K562 (cell line): ENCODE results near the gene SEMA6B. TPM values are rescaled to one million over a fixed set of nuclear protein-coding genes. Genes with fewer than 3 reads are reported as not detected.

Source experiments
- BRF2 ChIP-seq: IDR thresholded peaks from 3 replicates; pipeline ENCODE4 v1.6.1; 2011; ENCODE audit warnings: borderline replicate concordance, mild to moderate bottlenecking; ENCODE audit not compliant: insufficient read length, insufficient read depth
- CCNT2 ChIP-seq: IDR thresholded peaks from 2 replicates; pipeline ENCODE4 v1.6.1; 2011; ENCODE audit warnings: borderline replicate concordance, low read depth, mild to moderate bottlenecking, moderate library complexity, mixed read lengths, low read length; ENCODE audit not compliant: insufficient read length; ENCODE audit errors: extremely low read depth
- MAFG ChIP-seq: fragments of 450-650 bp; conservative IDR thresholded peaks from 2 replicates; pipeline ENCODE4 v1.6.1; 2016; ENCODE audit warnings: missing genetic modification characterization, missing compliant biosample characterization
- MTF1 ChIP-seq: fragments of 250-450 bp; sonication (Bioruptor Pico); IDR thresholded peaks from 2 replicates; pipeline ENCODE4 v1.9.0; 2021; ENCODE audit warnings: moderate library complexity, mild to moderate bottlenecking, inconsistent platforms, borderline replicate concordance
- PML ChIP-seq: IDR thresholded peaks from 2 replicates; pipeline ENCODE4 v1.6.1; 2012; ENCODE audit warnings: low read length, inconsistent platforms
- RB1 ChIP-seq: fragments of 450-650 bp; IDR thresholded peaks from 2 replicates; pipeline ENCODE4 v1.6.1; 2017; ENCODE audit warnings: low read depth, mild to moderate bottlenecking
- TAF9B ChIP-seq: fragments of 450-650 bp; IDR thresholded peaks from 2 replicates; pipeline ENCODE4 v1.6.1; 2018; ENCODE audit warnings: mild to moderate bottlenecking; ENCODE audit not compliant: partially characterized antibody
- TBP ChIP-seq: optimal IDR thresholded peaks from 2 replicates; pipeline ENCODE3; 2011; ENCODE audit warnings: low read depth, low read length, improper control_type of control experiment
- ZBTB11 ChIP-seq, 3 experiments: fragments of 200-800 bp in 1 of 3; fragments of 250-450 bp in 1 of 3; fragments of 450-650 bp in 1 of 3; sonication (Bioruptor Pico) in 1 of 3; sonication (Bioruptor generic) in 1 of 3; formaldehyde crosslinking in 1 of 3; IDR thresholded peaks; 2 replicates each; pipeline versions ENCODE4 v1.6.1 to v1.8.0; 2016 to 2022; ENCODE audit warnings: mild to moderate bottlenecking in 2 of 3, missing genetic modification characterization in 2 of 3, missing compliant biosample characterization in 1 of 3, moderate library complexity in 1 of 3
- ZBTB8A ChIP-seq: fragments of 450-650 bp; IDR thresholded peaks from 2 replicates; pipeline ENCODE4 v1.6.1; 2018; ENCODE audit warnings: mild to moderate bottlenecking, moderate library complexity; ENCODE audit not compliant: partially characterized antibody
- ZNF24 ChIP-seq: fragments of 450-650 bp; IDR thresholded peaks from 2 replicates; pipeline ENCODE4 v1.6.1; 2016
- polyA plus RNA-seq, 8 experiments: library from polyadenylated mRNA; depleted of rRNA in 4 of 8; stranded (reverse) in 5 of 8; unstranded in 3 of 8; fragments of >200 nt; fragmentation: Nextera tagmentation in 2 of 8; fragmentation: Illumina TruSeq in 1 of 8; extraction: Ambion mirVana in 2 of 8; extraction: Trizol in 1 of 8; gene quantifications; 2 replicates each; pipeline versions ENCODE4 v1.2.1 to v1.2.3, GENCODE V29; 2011 to 2014; ENCODE audit warnings: inconsistent platforms in 1 of 8, missing spikeins in 1 of 8
- total RNA-seq, 7 experiments: library from RNA; depleted of rRNA in 6 of 7; stranded (reverse); fragments of >200 nt in 6 of 7; fragmentation: Illumina TruSeq in 2 of 7; extraction: Trizol in 2 of 7; gene quantifications; 2 replicates each; pipeline versions ENCODE4 v1.2.1 to v1.2.3, GENCODE V29; 2011 to 2021; ENCODE audit warnings: low replicate concordance in 1 of 7
- TF ChIP-seq, protein P1 (sequence below), 2 experiments: IDR thresholded peaks; 2 replicates each; pipeline ENCODE4 v1.6.1; 2011; ENCODE audit warnings: borderline replicate concordance in 1 of 2, control low read depth in 1 of 2, low read depth in 1 of 2, low read length in 1 of 2, mild to moderate bottlenecking in 1 of 2, mixed read lengths in 1 of 2, moderate library complexity in 1 of 2; ENCODE audit not compliant: insufficient read depth in 1 of 2, insufficient read length in 1 of 2, poor library complexity in 1 of 2, severe bottlenecking in 1 of 2; ENCODE audit errors: extremely low read depth in 1 of 2
- TF ChIP-seq, protein P2 (sequence below): fragments of 200-800 bp; sonication (Bioruptor generic); IDR thresholded peaks from 2 replicates; pipeline ENCODE4 v1.6.1; 2017; ENCODE audit warnings: missing genetic modification characterization, missing compliant biosample characterization
- TF ChIP-seq, protein P3 (sequence below): fragments of 250-450 bp; sonication (Bioruptor Pico); IDR thresholded peaks from 2 replicates; pipeline ENCODE4 v1.5.0; 2021; ENCODE audit warnings: mild to moderate bottlenecking, moderate library complexity

SEMA6B gene
- total and polyA plus RNA-seq, 9 of the 15 experiments (the other 6 are each of a cell fraction or from before 2014, with no cell fraction given), result 0.65 to 4.6 (median 2.5) TPM; not detected in 2

- TF ChIP-seq BRF2 (no peak), MAFG (tag) (no peak), RB1 (no peak), PML (no peak), ZBTB8A (no peak), MTF1 (CRISPR knock-in tag) (no peak), ZNF24 (no peak), ZBTB11 (CRISPR knock-in tag; IDR thresholded peaks at IDR 0.05) (no peak), CCNT2 (peak; percentile 8), TAF9B (no peak), TBP (peak; percentile 21)
- TF ChIP-seq, protein P1, sequence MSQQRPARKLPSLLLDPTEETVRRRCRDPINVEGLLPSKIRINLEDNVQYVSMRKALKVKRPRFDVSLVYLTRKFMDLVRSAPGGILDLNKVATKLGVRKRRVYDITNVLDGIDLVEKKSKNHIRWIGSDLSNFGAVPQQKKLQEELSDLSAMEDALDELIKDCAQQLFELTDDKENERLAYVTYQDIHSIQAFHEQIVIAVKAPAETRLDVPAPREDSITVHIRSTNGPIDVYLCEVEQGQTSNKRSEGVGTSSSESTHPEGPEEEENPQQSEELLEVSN (IDR thresholded peaks at IDR 0.05; ENCODE audit: borderline replicate concordance in 1 of 2, extremely low read depth in 1 of 2, insufficient read depth in 1 of 2, insufficient read length in 1 of 2, low read depth in 1 of 2, low read length in 1 of 2, poor library complexity in 1 of 2, severe bottlenecking in 1 of 2), result peak in 1 of 2 experiments; percentile 16
- TF ChIP-seq, protein P2, sequence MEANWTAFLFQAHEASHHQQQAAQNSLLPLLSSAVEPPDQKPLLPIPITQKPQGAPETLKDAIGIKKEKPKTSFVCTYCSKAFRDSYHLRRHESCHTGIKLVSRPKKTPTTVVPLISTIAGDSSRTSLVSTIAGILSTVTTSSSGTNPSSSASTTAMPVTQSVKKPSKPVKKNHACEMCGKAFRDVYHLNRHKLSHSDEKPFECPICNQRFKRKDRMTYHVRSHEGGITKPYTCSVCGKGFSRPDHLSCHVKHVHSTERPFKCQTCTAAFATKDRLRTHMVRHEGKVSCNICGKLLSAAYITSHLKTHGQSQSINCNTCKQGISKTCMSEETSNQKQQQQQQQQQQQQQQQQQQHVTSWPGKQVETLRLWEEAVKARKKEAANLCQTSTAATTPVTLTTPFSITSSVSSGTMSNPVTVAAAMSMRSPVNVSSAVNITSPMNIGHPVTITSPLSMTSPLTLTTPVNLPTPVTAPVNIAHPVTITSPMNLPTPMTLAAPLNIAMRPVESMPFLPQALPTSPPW (CRISPR knock-in tag), result peak; percentile 9; the same call in 1 of the 2 replicates
- TF ChIP-seq, protein P3, sequence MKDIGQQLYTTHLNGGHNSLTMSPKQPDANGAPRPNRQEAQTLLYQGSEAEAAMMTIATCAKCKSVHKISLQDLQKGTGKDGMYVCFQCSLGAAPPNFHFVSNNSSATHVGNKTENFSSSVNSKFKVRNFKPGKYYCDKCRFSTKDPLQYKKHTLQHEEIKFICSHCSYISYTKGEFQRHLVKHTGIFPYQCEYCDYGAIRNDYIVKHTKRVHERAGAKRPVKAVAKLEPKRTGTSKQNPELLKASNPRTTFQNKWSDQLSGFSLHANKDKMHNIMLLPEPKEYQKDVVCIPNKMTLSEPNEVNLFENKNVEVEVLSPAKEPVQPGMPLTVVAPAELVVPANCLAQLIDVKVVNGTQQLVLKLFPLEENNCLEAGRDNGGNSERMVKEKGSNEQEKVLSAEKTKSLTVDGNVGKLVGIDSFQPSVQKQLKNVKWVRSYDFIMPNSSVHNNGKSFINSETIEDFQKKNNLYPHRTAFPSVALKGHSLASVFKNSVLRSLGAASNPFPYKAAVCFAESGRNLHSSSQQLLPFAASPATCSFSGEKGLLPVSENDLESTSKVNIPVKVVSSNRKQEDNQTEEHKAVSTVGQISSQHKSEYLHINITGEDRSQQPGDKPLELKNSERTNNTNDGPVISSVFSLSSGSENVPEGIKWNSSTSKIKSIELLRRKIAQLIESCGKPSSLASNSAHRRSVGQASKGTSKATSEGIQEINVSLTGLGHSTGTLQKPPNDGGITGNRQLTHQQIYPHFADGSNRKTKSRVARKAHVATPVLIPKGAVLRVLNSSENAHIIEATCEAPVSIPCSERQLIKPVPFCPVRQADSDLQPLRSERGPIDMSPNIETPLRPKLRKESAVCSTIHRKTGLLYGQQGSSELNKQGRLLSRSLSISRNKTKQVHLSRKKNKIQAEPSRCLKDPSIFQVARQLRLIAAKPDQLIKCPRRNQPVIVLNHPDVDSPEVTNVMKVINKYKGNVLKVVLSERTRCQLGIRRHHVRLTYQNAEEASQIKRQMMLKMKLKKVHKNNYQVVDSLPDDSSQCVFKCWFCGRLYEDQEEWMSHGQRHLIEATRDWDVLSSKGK (CRISPR knock-in tag), result no peak
Measured at GRCh38 chr19:4556597-4557127, 2.8 kb downstream of the SEMA6B start (continued).
